Measurements from ENCODE around the gene MOB3B.
A peak's percentile ranks its signal among the peaks of the same experiment; 100 is the strongest.
"Not testable (repeated sequence)": the region's sequence is repeated elsewhere in the genome, so short reads cannot be mapped to it uniquely, and the experiment has no call there.

MOB3B gene

DNA sequence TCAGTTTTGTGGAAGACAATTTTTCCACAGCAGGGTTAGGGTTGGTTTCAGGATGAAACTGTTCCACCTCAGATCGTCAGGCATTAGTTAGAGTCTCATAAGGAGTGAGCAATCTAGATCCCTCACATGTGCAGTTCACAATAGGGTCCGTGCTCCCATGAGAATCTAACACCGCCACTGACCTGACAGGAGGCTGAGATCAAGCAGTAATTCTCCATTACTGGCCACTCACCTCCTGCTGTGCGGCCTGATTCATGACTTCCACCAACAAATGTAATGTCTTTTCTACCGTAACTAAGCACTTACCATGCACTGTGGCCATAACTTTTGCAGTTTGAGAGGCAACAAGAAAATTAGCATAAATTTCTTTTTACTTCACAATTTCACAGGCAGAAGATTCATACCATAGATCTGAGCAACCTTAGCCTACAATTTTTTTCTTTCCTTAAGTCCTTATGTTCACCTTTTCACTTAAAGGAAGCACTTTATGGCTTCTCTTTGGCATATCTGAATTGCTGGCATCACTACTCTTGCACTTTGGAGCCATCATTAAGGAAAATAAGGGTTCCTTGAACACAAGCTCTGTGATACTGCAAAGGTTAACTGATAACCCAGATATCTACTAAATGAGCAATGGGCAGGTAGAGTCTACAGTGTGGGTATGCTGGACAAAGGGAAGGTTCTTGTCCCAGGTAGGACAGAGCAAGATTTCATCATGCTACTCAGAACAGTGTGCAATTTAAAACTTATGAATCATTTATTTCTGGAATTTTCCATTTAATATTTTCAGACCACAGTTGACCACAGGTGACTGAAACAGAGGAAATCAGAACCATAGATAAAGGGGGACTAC, 88.5 kb downstream of the MOB3B start:
- DNase-seq: no peak

DNA sequence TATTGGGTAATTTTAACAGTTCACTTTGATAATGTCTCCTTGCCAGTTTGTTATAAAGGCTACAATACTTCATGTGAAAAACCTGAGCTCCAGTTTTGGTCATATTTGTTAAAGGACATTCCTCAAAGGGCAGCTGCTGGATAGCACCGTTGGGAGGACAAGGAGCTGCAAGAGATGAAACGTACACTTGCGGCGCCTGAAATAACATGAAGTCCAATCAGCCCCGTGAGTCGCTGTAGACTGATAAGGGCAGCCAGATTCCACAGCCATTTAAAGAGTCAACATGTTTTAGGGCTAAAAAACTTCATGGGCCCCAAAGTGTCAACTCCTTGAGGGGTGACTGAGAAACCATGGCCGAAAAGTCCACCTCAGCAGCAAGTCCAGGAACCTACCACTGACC, 91.1 kb downstream of the MOB3B start:
- DNase-seq: no peak

DNA sequence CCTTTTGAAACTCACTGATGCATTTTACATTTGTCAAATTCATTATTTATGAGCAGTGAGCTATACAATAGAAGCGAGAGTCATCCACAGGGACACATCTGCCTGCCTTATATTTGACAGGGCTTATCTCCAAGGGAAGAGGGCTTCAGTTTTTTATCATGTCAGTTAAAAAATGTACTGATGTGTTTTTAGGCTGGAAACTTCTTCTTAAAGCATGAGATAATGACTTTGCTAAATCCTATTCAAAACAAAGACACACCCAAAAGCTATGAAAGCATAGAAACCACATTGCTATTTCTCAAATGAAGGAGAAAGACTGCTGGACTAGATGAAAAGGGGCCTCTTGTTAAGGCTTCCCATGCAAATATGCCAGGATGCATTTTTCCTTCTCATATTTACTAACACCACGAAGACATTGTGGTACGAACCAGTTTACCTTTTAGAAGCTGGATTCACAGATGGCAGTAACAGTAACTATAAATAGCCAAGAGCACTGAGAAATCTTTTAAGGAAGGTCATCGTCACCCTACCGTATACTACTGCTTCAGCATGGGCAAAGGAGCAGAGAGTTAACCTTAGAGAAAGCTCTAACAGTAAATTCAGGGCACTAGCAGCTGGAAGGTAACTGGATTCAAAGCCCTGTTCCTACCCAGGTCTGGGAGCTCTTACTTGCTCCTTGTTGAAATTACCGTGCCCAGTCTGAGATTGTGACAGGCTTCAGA, 91.8 kb downstream of the MOB3B start:
- DNase-seq: peak; percentile 46

DNA sequence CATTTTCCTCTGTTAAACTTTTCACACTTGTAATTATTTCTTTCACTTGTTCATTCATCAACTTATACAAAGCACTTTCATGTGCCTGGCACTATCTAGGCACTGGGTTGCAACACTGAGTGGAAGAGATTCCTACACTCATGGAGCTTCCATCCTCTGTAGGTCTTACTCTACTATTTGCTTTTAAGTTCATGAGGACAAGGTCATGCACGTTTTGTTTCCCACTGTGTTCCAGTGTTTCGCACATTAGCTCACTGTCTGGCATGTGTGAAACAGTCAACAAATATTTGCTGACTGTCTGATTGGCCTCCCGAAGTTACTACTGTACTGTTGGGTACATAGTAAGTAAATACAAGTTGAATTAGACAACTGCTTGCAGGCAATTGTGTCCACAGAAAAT, 93.4 kb downstream of the MOB3B start:
- no peak for DNase-seq

GRCh38 chr9:27433631-27434325, 95.8 kb downstream of the MOB3B start:
- no peak for DNase-seq

GRCh38 chr9:27432308-27432707, 97.3 kb downstream of the MOB3B start:
- no peak for DNase-seq

- no peak for DNase-seq
Measured at GRCh38 chr9:27431543-27432147, 98.0 kb downstream of the MOB3B start.

GRCh38 chr9:27430750-27431535, 98.7 kb downstream of the MOB3B start:
- DNase-seq: no peak

DNA sequence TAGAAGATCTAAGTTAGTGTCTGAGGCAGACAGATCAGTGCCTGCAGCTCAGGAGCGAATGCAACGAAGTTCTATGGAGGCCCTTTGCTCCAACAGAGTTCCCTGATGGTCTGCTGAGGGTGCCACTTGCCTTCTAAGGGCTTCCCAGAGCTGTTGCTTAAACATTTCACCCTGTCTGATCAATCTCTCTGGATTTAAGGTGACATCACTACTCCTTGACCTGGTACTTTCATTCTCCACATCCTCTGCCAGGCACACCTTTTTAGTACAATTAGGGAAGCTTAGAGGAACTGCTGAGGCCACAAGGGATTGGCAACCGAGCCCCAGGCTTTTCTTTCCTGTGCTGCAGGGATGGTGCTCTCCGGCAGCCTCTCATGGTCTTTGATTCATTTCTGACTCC, 99.7 kb downstream of the MOB3B start:
- DNase-seq: no peak

- DNase-seq: peak; percentile 28
Measured at GRCh38 chr9:27429436-27429835, 100.2 kb downstream of the MOB3B start.

- DNase-seq: no peak
Measured at GRCh38 chr9:27428551-27428950, 101.1 kb downstream of the MOB3B start.

GRCh38 chr9:27427272-27427643, 102.4 kb downstream of the MOB3B start:
- no peak for DNase-seq

DNA sequence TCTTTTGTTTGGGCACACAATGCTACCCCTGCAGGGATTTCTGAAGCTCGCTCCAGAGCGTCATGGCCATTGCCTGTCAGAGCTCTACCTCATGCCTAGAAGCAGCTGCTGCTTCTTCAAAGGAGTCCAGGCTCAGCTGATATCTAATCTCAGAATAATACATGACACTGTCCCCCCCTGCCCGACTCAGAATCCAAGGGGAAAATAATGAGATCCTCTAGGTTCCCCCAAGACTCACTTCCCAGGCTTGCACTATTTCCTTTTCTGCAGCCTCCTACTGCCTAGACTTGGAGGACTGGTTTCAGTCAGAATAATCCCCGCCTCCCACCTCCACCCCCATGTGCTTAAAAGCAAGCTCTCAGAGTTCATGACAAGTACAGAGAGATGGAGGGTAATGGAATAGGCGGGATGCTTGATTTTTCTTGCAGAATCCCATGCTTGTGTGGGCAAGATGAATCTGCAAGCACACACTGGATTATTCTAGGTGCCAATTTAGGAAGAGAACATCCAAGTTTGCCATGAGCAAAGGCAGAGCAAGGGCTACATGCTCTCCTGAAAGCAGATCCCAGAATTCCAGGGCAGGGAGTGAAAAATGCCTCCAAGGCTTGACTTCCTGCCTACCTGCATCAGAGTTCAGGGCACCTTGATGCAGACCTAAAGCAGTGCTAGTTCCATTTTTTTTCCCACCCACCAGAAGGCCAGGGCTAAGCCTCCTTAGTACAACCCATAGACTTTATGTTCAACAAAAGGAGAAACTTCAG, 102.9 kb downstream of the MOB3B start:
- peak; percentile 33 for DNase-seq

DNA sequence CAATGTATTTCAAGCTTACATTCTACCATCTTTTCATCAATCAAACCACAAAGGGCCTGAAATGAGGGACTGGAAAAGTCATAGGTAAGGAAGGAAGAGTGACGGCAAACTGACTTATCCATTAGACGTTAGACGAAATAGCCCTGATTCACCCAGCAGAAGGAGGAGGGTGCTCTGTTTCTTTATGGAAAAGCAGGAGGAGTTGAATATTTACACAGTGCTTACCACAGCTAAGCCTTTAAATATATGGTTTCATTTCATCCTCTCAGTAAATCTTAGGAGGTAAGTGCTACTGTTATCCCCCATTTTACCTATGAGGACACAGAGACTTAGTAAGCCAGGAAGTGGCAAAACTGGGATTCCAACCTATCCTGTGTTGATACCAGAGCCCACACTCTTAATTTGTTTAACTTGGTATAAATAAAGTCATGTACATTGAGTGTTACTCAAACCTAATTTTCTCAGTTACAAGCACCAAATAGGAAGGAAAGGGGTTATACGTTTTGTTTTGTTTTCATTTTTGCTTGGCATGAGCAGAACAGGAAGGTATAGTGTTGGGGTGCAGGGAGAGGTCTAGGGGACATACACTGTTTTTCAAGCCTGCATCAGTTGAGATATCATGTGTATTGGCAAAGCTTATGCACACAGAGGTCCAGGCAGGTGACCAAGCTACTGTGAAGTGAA, 103.6 kb downstream of the MOB3B start:
- DNase-seq: no peak

DNA sequence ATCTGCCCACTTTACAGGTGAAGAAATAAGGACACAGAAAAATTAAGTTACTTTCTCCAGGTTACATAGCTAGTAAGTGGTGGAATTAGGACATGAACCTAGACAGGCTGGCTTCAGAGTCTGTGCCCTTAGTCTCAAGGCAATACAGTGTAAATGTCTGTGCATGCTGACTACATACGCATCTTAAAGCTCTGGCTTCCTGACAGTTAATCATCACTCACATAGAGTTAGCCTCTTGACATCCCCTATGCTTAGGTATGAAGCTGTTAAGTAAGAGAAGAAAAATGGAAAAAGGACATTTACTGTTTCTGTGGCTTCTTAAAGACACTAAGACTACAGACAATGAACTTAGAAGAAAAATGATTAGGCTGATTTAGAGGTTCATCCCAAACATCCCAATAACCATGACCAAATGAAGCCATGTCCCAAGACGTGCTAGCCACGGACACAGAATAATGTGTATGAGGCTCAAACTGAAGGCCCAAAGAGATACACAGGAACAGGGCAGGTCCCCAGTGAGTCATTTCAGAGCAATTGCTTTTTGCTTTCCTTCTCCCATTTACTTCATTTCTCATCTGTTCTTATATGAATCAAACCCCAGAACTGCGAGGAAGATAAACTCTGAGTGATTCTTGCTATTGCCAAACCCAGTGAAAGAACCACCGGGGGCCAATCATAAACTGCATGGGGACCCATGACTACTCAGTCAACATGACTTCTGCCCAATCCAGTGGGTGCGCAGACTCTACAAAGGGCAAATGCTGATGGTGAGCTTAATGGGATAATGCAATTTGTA, 105.5 kb downstream of the MOB3B start:
- peak; percentile 8 for DNase-seq

DNA sequence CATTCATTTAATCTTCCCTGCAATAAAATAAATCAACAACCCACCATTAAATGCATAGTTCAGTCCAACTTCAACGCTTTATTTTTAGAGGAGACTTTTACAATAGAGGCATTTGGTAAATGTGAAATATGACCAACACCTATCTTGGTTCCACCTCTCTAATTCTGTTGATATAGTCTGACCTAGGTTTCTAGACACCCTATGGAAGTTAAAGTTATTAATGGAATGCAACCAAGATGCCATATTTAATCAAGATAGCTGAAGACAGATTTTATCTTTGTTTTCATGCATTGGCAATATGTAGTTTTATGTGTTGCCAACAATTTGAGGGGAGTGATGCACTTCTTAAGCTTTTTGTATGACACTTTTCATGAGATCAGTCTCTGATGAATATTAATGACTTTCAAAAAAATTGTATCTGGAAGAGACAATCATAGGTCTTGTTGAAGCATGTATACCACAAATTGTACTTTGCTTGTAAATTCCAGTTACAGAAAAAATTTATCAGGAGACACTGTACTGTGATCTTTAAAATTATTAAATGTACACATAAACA, 107.3 kb downstream of the MOB3B start:
- no peak for DNase-seq

DNA sequence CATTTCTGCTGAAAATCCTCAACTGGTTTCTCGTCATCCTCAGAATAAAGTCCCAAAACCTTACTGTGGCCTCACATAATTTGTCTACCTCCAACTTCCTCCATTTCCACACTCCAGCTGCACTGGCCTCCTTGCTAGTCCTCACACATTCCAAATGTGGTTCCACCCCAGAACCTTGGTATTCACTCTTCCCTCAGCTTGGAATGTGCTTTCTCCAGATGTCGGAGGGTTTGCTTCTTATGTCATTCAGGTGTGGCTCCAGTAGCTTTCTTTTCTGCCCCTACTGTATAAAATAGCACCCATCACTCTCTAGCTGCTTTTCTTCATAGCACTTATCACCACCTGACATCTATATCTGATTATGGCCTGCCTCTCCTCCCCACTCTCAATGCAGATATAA, 108.0 kb downstream of the MOB3B start:
- no peak for DNase-seq

GRCh38 chr9:27419558-27419957, 110.1 kb downstream of the MOB3B start:
- not testable (repeated sequence) for DNase-seq

- no peak for DNase-seq
Measured at GRCh38 chr9:27414220-27414761, 115.3 kb downstream of the MOB3B start.
